HepG2 (cell line): ENCODE results near the gene CNP. TPM values are rescaled to one million over a fixed set of nuclear protein-coding genes. Genes with fewer than 3 reads are reported as not detected.

ENCODE experiments used
- AKAP8 ChIP-seq: sonication (generic); formaldehyde crosslinking; IDR thresholded peaks from 2 replicates; pipeline ENCODE4 v1.5.1; 2020; ENCODE audit warnings: mild to moderate bottlenecking, missing genetic modification reagents
- ELF4 ChIP-seq: sonication (generic); formaldehyde crosslinking; IDR thresholded peaks from 2 replicates; pipeline ENCODE4 v1.5.0; 2020; ENCODE audit warnings: missing genetic modification reagents, mild to moderate bottlenecking, moderate library complexity, borderline replicate concordance
- FOXP1 ChIP-seq, 2 experiments: fragments of 450-650 bp in 1 of 2; IDR thresholded peaks; 2 replicates each; pipeline ENCODE4 v1.6.1; 2017 to 2018; ENCODE audit warnings: antibody characterized with exemption in 1 of 2
- GTF2F1 ChIP-seq: fragments of 150-350 bp; IDR thresholded peaks from 2 replicates; pipeline ENCODE4 v1.6.1; 2014; ENCODE audit warnings: low read length
- NR2F2 ChIP-seq: IDR thresholded peaks from 2 replicates; pipeline ENCODE4 v1.6.1; 2012; ENCODE audit warnings: low read depth, inconsistent platforms, borderline replicate concordance
- THAP11 ChIP-seq: IDR thresholded peaks from 2 replicates; pipeline ENCODE4 v1.6.1; 2016; ENCODE audit warnings: missing biosample characterization, missing genetic modification reagents
- ZNF484 ChIP-seq: sonication (generic); formaldehyde crosslinking; IDR thresholded peaks from 2 replicates; pipeline ENCODE4 v1.5.1; 2020; ENCODE audit warnings: mild to moderate bottlenecking, low read depth, missing genetic modification reagents, borderline replicate concordance
- ZNF563 ChIP-seq: sonication (generic); formaldehyde crosslinking; IDR thresholded peaks from 2 replicates; pipeline ENCODE4 v1.8.0; 2022; ENCODE audit warnings: mild to moderate bottlenecking, moderate library complexity, missing genetic modification reagents
- ZNF619 ChIP-seq: sonication (generic); formaldehyde crosslinking; IDR thresholded peaks from 2 replicates; pipeline ENCODE4 v1.4.0; 2020; ENCODE audit warnings: mild to moderate bottlenecking, missing genetic modification reagents
- ZNF660 ChIP-seq: sonication (generic); formaldehyde crosslinking; IDR thresholded peaks from 2 replicates; pipeline ENCODE4 v1.5.1; 2020; ENCODE audit warnings: mild to moderate bottlenecking, low read depth, missing genetic modification reagents, borderline replicate concordance
- polyA plus RNA-seq, 8 experiments: library from polyadenylated mRNA; depleted of rRNA in 3 of 8; stranded (reverse) in 7 of 8; unstranded in 1 of 8; fragments of >200 nt; fragmentation: Illumina TruSeq in 4 of 8; extraction: Trizol in 4 of 8; gene quantifications; 2 replicates each; pipeline versions ENCODE4 v1.2.1 to v1.2.3, GENCODE V29; 2011 to 2016; ENCODE audit warnings: low read depth in 4 of 8, missing spikeins in 1 of 8, mixed read lengths in 1 of 8; ENCODE audit not compliant: insufficient read depth in 1 of 8
- total RNA-seq, 5 experiments: library from RNA; depleted of rRNA; stranded (reverse); fragments of >200 nt; fragmentation: Illumina TruSeq; extraction: Trizol; gene quantifications; 2 replicates each; pipeline ENCODE4 v1.2.3, GENCODE V29; 2016; ENCODE audit warnings: low read depth in 1 of 5
- TF ChIP-seq, protein P1 (sequence below): sonication (generic); formaldehyde crosslinking; IDR thresholded peaks from 2 replicates; pipeline ENCODE4 v1.4.0; 2020; ENCODE audit warnings: missing genetic modification reagents
- TF ChIP-seq, protein P2 (sequence below), 2 experiments: fragments of 450-650 bp in 1 of 2; sonication (generic) in 1 of 2; formaldehyde crosslinking in 1 of 2; IDR thresholded peaks; 2 replicates each; pipeline versions ENCODE4 v1.6.1 to v1.8.0; 2016 to 2022; ENCODE audit warnings: antibody characterized with exemption in 1 of 2, mild to moderate bottlenecking in 1 of 2, missing genetic modification reagents in 1 of 2
- TF ChIP-seq, protein P3 (sequence below): sonication (generic); formaldehyde crosslinking; IDR thresholded peaks from 2 replicates; pipeline ENCODE4 v1.8.0; 2022; ENCODE audit warnings: low read depth, missing genetic modification reagents

Gene CNP
- total and polyA plus RNA-seq, 2 of the 13 experiments (the other 11 are each of a cell fraction or from before 2014, with no cell fraction given), result 97.2 to 161 TPM

DNA sequence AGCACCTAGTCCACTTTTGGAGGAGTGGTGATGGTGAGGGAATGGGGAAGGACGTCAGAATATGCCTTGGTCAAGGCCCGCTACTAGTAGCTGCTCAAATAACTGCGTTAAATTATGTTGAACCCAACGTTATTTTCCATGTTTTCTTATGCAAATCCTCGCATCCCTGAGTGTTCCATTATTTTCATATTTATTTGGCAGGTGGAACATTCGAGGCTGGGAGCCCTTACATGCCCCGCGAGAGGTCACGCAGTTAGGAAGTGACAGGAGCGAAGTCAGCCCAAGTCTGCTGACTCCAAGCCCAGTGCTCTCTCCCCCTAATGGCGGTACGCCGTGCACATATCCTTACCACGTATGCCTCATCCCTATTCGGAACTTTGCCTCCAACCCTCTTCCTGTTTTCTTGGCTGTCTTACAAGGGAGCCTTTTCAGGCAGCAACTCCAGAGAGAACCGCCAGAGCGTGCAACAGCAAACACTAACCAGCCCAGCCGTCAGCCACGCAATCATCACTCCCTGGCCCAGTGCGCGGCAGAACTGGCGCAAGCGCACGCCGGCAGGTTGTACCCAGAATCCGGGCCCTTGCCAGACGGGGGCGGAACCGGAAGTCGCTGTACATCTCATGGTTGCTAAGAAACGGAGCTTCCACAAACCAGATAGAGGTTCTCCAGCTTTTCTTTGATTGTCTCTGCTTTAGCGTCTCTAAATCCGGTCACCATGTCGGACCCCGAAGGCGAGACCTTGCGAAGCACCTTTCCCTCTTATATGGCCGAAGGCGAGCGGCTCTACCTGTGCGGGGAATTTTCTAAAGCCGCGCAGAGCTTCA lies 36.4 kb upstream of the CNP start, which contains the start of gene ODAD4 (continued):
- TF ChIP-seq ZNF484 (CRISPR knock-in tag), result peak; percentile 28; the same call in 1 of the 2 replicates
- TF ChIP-seq ZNF619, result no peak; the same call in 1 of the 2 replicates
- 0 out of 2 replicates have a peak, but pooled peaks have one; percentile 26 for TF ChIP-seq AKAP8 (CRISPR knock-in tag)
- TF ChIP-seq ZNF660 (CRISPR knock-in tag), result 0 out of 2 replicates have a peak, but pooled peaks have one; percentile 72
- TF ChIP-seq, protein P1, sequence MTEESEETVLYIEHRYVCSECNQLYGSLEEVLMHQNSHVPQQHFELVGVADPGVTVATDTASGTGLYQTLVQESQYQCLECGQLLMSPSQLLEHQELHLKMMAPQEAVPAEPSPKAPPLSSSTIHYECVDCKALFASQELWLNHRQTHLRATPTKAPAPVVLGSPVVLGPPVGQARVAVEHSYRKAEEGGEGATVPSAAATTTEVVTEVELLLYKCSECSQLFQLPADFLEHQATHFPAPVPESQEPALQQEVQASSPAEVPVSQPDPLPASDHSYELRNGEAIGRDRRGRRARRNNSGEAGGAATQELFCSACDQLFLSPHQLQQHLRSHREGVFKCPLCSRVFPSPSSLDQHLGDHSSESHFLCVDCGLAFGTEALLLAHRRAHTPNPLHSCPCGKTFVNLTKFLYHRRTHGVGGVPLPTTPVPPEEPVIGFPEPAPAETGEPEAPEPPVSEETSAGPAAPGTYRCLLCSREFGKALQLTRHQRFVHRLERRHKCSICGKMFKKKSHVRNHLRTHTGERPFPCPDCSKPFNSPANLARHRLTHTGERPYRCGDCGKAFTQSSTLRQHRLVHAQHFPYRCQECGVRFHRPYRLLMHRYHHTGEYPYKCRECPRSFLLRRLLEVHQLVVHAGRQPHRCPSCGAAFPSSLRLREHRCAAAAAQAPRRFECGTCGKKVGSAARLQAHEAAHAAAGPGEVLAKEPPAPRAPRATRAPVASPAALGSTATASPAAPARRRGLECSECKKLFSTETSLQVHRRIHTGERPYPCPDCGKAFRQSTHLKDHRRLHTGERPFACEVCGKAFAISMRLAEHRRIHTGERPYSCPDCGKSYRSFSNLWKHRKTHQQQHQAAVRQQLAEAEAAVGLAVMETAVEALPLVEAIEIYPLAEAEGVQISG (CRISPR knock-in tag), result peak; percentile 91
- peak; percentile 45; the same call in 1 of the 2 replicates for TF ChIP-seq NR2F2
- peak; percentile 92 for TF ChIP-seq THAP11
- peak; percentile 93; the same call in 1 of the 2 replicates for TF ChIP-seq ELF4
- TF ChIP-seq, protein P2, sequence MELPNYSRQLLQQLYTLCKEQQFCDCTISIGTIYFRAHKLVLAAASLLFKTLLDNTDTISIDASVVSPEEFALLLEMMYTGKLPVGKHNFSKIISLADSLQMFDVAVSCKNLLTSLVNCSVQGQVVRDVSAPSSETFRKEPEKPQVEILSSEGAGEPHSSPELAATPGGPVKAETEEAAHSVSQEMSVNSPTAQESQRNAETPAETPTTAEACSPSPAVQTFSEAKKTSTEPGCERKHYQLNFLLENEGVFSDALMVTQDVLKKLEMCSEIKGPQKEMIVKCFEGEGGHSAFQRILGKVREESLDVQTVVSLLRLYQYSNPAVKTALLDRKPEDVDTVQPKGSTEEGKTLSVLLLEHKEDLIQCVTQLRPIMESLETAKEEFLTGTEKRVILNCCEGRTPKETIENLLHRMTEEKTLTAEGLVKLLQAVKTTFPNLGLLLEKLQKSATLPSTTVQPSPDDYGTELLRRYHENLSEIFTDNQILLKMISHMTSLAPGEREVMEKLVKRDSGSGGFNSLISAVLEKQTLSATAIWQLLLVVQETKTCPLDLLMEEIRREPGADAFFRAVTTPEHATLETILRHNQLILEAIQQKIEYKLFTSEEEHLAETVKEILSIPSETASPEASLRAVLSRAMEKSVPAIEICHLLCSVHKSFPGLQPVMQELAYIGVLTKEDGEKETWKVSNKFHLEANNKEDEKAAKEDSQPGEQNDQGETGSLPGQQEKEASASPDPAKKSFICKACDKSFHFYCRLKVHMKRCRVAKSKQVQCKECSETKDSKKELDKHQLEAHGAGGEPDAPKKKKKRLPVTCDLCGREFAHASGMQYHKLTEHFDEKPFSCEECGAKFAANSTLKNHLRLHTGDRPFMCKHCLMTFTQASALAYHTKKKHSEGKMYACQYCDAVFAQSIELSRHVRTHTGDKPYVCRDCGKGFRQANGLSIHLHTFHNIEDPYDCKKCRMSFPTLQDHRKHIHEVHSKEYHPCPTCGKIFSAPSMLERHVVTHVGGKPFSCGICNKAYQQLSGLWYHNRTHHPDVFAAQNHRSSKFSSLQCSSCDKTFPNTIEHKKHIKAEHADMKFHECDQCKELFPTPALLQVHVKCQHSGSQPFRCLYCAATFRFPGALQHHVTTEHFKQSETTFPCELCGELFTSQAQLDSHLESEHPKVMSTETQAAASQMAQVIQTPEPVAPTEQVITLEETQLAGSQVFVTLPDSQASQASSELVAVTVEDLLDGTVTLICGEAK (IDR thresholded peaks at IDR 0.05), result 0 out of 2 replicates have a peak, but pooled peaks have one; percentile 20
- TF ChIP-seq, protein P2 (CRISPR knock-in tag; IDR thresholded peaks at IDR 0.05), result peak; percentile 87; the same call in 1 of the 2 replicates
- TF ChIP-seq GTF2F1, result no peak
- TF ChIP-seq FOXP1 (IDR thresholded peaks at IDR 0.05), result no peak
- TF ChIP-seq FOXP1 (CRISPR knock-in tag; IDR thresholded peaks at IDR 0.05), result peak; percentile 77
- TF ChIP-seq, protein P3, sequence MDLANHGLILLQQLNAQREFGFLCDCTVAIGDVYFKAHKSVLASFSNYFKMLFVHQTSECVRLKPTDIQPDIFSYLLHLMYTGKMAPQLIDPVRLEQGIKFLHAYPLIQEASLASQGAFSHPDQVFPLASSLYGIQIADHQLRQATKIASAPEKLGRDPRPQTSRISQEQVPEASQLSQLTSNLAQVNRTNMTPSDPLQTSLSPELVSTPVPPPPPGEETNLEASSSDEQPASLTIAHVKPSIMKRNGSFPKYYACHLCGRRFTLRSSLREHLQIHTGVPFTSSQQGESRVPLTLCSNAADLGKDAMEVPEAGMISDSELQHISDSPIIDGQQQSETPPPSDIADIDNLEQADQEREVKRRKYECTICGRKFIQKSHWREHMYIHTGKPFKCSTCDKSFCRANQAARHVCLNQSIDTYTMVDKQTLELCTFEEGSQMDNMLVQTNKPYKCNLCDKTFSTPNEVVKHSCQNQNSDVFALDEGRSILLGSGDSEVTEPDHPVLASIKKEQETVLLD (CRISPR knock-in tag), result 0 out of 2 replicates have a peak, but pooled peaks have one; percentile 7
- peak; percentile 71; the same call in 1 of the 2 replicates for TF ChIP-seq ZNF563 (CRISPR knock-in tag)
